Hematopoietic multipotent progenitor cell treated with erythropoietin and hydrocortisone succinate and interleukin-3 and kit ligand, for 4 days (in vitro differentiated cells): ENCODE results near the gene YARS2.

ENCODE experiments used
- DNase-seq: peaks from one replicate; pipeline ENCODE4 v3.0.0-alpha.2; 2015

Gene YARS2

GRCh38 chr12:32755654-32756475, at the start of gene YARS2:
TSS of gene YARS2 (minus strand) at chr12:32755897. CDS start at chr12:32755874, 23 bp downstream.
- peak; percentile 99 for DNase-seq

- DNase-seq: no peak
Observed at GRCh38 chr12:32804301-32804700, 48.6 kb upstream of the YARS2 start.

GRCh38 chr12:32801269-32801980, 45.7 kb upstream of the YARS2 start:
- DNase-seq: no peak

GRCh38 chr12:32794281-32794680, 38.6 kb upstream of the YARS2 start:
- no peak for DNase-seq

- DNase-seq: no peak
Observed at GRCh38 chr12:32789916-32790315, 34.2 kb upstream of the YARS2 start.

- DNase-seq: no peak
Observed at GRCh38 chr12:32789446-32789845, 33.7 kb upstream of the YARS2 start.

- DNase-seq: no peak
Observed at GRCh38 chr12:32788405-32788804, 32.7 kb upstream of the YARS2 start.

GRCh38 chr12:32785557-32785956, 29.9 kb upstream of the YARS2 start:
- DNase-seq: no peak

GRCh38 chr12:32783029-32783428, 27.3 kb upstream of the YARS2 start:
- DNase-seq: no peak

- DNase-seq: no peak
Observed at GRCh38 chr12:32780071-32780470, 24.4 kb upstream of the YARS2 start.

GRCh38 chr12:32777691-32778175, 22.0 kb upstream of the YARS2 start:
- no peak for DNase-seq

GRCh38 chr12:32777159-32777558, 21.5 kb upstream of the YARS2 start:
- no peak for DNase-seq

- DNase-seq: no peak
Observed at GRCh38 chr12:32776258-32776657, 20.6 kb upstream of the YARS2 start.

GRCh38 chr12:32773691-32774090, 18.0 kb upstream of the YARS2 start:
- DNase-seq: no peak

- no peak for DNase-seq
Observed at GRCh38 chr12:32770141-32770540, 14.4 kb upstream of the YARS2 start.

GRCh38 chr12:32768518-32768917, 12.8 kb upstream of the YARS2 start:
- DNase-seq: no peak

- DNase-seq: peak; percentile 26
Observed at GRCh38 chr12:32765906-32766305, 10.2 kb upstream of the YARS2 start.

- peak; percentile 85 for DNase-seq
Observed at GRCh38 chr12:32761716-32762115, 6.0 kb upstream of the YARS2 start.

- no peak for DNase-seq
Observed at GRCh38 chr12:32757157-32757556, 1.5 kb upstream of the YARS2 start.

GRCh38 chr12:32756476-32757066, 874 bp upstream of the YARS2 start:
- no peak for DNase-seq

- DNase-seq: peak; percentile 89
Observed at GRCh38 chr12:32755051-32755653, 545 bp downstream of the YARS2 start.

GRCh38 chr12:32754111-32754510, 1.6 kb downstream of the YARS2 start:
- DNase-seq: no peak

GRCh38 chr12:32753605-32754004, 2.1 kb downstream of the YARS2 start:
- DNase-seq: no peak
